Measurements from ENCODE around the gene GPC3. TPM values are rescaled to one million over a fixed set of nuclear protein-coding genes. Genes with fewer than 3 reads are reported as not detected.

The GPC3 gene
- total RNA-seq, 1 experiment from 2014 or later = not detected

DNA sequence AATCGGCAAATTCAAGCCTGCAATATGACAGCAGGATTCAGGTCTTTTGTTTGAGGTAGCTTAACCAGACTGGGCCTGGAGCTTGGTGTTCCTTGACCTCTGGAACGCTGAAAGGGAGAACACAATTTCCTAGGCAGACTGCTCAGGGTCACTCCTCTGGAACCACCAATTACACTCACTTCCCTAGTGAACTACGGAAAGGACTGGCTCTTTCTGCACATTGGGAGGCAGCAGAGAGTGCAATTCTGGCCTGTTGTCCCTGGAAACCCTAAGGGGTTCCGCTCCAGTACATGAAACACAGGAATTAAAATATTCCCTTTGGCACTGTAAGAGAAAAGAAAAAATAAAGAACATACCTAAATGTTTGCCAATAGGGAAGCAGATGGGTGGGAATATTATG is 58.6 kb downstream of the GPC3 start:
- H3K9me2 ChIP-seq (replicated peaks; ENCODE audit: insufficient read depth, low read length) = no peaks in the 10 kb centered on the region
- no peaks in the 10 kb centered on the region for H3K4me1 ChIP-seq (ENCODE audit: low read length)
- H3K79me2 ChIP-seq (ENCODE audit: low read length) = no peaks in the 10 kb centered on the region
- no peak overlapping the region for H3K9ac ChIP-seq (ENCODE audit: low read length)
- no peak overlapping the region for H3K4me3 ChIP-seq (ENCODE audit: low read length)
- no peaks in the 10 kb centered on the region for H3K27me3 ChIP-seq (ENCODE audit: low read length)
- no peak overlapping the region for H2AFZ ChIP-seq (ENCODE audit: low read length)
- DNase-seq = no peak
- H4K20me1 ChIP-seq (ENCODE audit: insufficient read depth, low read depth, low read length) = no peaks in the 10 kb centered on the region
- no peaks in the 10 kb centered on the region for H3K9me3 ChIP-seq (ENCODE audit: low read length)
- no peak overlapping the region for H3K27ac ChIP-seq (ENCODE audit: low read length)
- H3K4me2 ChIP-seq (ENCODE audit: low read depth, low read length, poor library complexity, severe bottlenecking) = no peak overlapping the region
- H3K36me3 ChIP-seq (ENCODE audit: insufficient read depth, low read length) = no peaks in the 10 kb centered on the region

DNA sequence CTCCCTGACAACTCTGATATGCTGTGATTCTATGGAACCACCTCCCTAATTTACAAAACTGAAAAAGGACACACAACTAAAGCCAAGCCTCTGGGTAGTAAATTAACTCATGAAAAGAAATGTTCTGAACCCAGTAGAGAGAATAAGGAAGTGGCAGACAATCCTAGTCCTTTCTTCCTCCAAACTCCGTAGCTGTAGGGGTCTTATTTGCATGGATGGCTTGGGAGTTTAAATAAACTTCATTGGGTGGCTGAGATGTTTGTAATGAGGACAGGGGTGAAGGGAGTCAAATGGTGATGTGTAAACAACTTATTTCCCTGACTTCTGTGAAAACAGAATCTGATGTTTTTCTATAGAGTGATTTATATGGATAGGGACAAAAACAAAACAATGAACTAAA is 59.3 kb downstream of the GPC3 start:
- Histone ChIP-seq H3K9me3 (ENCODE audit: low read length) (no peaks in the 10 kb centered on the region), H4K20me1 (ENCODE audit: insufficient read depth, low read depth, low read length) (no peaks in the 10 kb centered on the region), H3K36me3 (ENCODE audit: insufficient read depth, low read length) (no peaks in the 10 kb centered on the region), H3K4me2 (ENCODE audit: low read depth, low read length, poor library complexity, severe bottlenecking) (no peak overlapping the region), H3K9ac (ENCODE audit: low read length) (no peak overlapping the region), H3K79me2 (ENCODE audit: low read length) (no peaks in the 10 kb centered on the region), H3K9me2 (replicated peaks; ENCODE audit: insufficient read depth, low read length) (no peaks in the 10 kb centered on the region), H3K4me3 (ENCODE audit: low read length) (no peak overlapping the region), H3K27me3 (ENCODE audit: low read length) (no peaks in the 10 kb centered on the region), H2AFZ (ENCODE audit: low read length) (no peak overlapping the region), H3K4me1 (ENCODE audit: low read length) (no peaks in the 10 kb centered on the region), H3K27ac (ENCODE audit: low read length) (no peak overlapping the region)
- DNase-seq = no peak

DNA sequence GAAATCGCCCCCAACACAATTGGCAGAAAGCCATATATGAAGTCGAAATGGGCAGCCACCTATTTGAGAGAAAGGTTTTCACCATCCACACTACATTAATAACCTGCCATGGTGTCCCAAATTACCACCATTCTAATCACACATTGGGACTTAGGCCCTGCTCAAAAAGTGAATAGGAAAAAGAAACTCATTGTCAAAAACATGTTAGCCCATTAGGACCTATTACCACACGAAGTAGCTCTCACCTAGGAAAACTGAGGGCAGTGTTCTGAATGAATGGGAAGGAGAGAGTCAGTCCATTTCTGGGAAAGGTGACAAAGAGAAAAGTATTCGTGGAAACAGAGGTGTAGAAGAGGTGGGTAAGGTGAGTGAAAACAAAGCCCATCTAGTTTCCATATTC is 60.8 kb downstream of the GPC3 start:
- Histone ChIP-seq H3K4me1 (ENCODE audit: low read length) (no peaks in the 10 kb centered on the region), H4K20me1 (ENCODE audit: insufficient read depth, low read depth, low read length) (no peaks in the 10 kb centered on the region), H3K79me2 (ENCODE audit: low read length) (no peaks in the 10 kb centered on the region), H3K9ac (ENCODE audit: low read length) (no peak overlapping the region), H3K9me2 (replicated peaks; ENCODE audit: insufficient read depth, low read length) (no peaks in the 10 kb centered on the region), H3K27ac (ENCODE audit: low read length) (no peak overlapping the region), H2AFZ (ENCODE audit: low read length) (no peak overlapping the region), H3K9me3 (ENCODE audit: low read length) (no peaks in the 10 kb centered on the region), H3K36me3 (ENCODE audit: insufficient read depth, low read length) (no peaks in the 10 kb centered on the region), H3K27me3 (ENCODE audit: low read length) (no peaks in the 10 kb centered on the region), H3K4me3 (ENCODE audit: low read length) (no peak overlapping the region), H3K4me2 (ENCODE audit: low read depth, low read length, poor library complexity, severe bottlenecking) (no peak overlapping the region)
- DNase-seq = no peak

DNA sequence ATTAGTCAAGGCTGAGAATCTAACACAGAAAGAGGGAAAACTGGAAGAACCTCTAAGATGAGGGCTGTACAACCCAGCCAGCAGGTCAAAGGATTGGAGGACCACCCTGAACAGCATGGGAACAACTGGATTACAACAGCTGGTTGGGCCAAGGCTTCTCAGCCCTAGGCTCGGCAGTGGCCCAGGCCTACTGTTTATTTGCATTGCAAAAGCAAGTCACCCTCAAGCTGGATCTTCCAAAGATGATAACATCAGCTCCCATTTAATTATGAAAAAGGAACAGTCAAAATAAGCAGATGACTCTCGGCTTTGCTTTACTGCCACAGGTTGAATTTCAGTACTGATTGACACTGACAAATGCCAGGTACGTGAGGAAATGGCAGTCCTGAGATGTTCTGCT is 61.8 kb downstream of the GPC3 start:
- Histone ChIP-seq H3K27me3 (ENCODE audit: low read length) (no peaks in the 10 kb centered on the region), H3K79me2 (ENCODE audit: low read length) (no peaks in the 10 kb centered on the region), H3K4me3 (ENCODE audit: low read length) (no peak overlapping the region), H3K9ac (ENCODE audit: low read length) (no peak overlapping the region), H3K9me3 (ENCODE audit: low read length) (no peaks in the 10 kb centered on the region), H3K27ac (ENCODE audit: low read length) (no peak overlapping the region), H3K4me1 (ENCODE audit: low read length) (no peaks in the 10 kb centered on the region), H3K9me2 (replicated peaks; ENCODE audit: insufficient read depth, low read length) (no peaks in the 10 kb centered on the region), H3K4me2 (ENCODE audit: low read depth, low read length, poor library complexity, severe bottlenecking) (no peak overlapping the region), H3K36me3 (ENCODE audit: insufficient read depth, low read length) (no peaks in the 10 kb centered on the region), H4K20me1 (ENCODE audit: insufficient read depth, low read depth, low read length) (no peaks in the 10 kb centered on the region), H2AFZ (ENCODE audit: low read length) (no peak overlapping the region)
- DNase-seq = no peak

DNA sequence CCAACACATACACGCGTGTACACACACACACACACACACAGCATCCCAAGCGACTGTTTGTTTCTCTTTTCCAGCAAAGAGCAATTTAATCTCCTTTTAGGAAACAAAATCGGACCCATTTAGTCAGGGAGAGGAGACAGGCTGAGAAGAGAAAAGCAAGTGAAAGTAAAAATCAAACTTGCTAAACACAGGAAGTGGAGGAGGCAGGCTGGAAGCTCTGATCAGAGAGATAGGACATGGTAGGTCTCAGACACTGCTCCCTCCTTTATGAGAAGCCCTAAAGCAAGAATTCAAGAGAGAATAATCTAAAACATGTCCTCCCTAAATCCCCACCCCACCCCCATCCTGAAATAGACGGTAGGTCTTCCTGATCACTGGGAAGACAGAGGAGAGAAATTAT is 62.3 kb downstream of the GPC3 start:
- Histone ChIP-seq H3K9me2 (replicated peaks; ENCODE audit: insufficient read depth, low read length) (no peaks in the 10 kb centered on the region), H3K36me3 (ENCODE audit: insufficient read depth, low read length) (no peaks in the 10 kb centered on the region), H3K4me2 (ENCODE audit: low read depth, low read length, poor library complexity, severe bottlenecking) (no peak overlapping the region), H3K9ac (ENCODE audit: low read length) (no peak overlapping the region), H2AFZ (ENCODE audit: low read length) (no peak overlapping the region), H3K4me1 (ENCODE audit: low read length) (no peaks in the 10 kb centered on the region), H3K4me3 (ENCODE audit: low read length) (no peak overlapping the region), H3K27ac (ENCODE audit: low read length) (no peak overlapping the region), H3K27me3 (ENCODE audit: low read length) (no peaks in the 10 kb centered on the region), H3K79me2 (ENCODE audit: low read length) (no peaks in the 10 kb centered on the region), H3K9me3 (ENCODE audit: low read length) (no peaks in the 10 kb centered on the region), H4K20me1 (ENCODE audit: insufficient read depth, low read depth, low read length) (no peaks in the 10 kb centered on the region)
- DNase-seq = no peak

DNA sequence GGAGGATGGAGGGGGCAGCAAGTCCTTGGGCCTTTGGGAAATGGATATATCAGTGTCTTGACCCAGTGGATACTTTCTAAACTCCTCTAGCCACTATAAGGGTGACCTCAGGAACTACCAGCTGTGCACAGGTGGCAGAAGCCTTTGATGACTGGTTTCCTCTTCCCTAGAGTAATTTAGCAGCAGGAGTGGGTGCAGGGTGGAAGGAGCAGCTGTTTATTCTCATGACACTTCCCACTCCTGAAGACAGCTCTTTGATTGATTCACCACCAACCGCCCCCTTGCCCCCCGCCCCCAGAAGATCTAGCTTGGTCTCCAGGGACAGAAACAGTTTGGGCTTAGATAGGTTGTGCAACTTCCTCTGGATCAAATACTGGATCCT is 63.0 kb downstream of the GPC3 start:
- Histone ChIP-seq H3K4me3 (ENCODE audit: low read length) (no peak overlapping the region), H3K4me1 (ENCODE audit: low read length) (no peaks in the 10 kb centered on the region), H3K27me3 (ENCODE audit: low read length) (no peaks in the 10 kb centered on the region), H3K9ac (ENCODE audit: low read length) (no peak overlapping the region), H3K27ac (ENCODE audit: low read length) (no peak overlapping the region), H3K36me3 (ENCODE audit: insufficient read depth, low read length) (no peaks in the 10 kb centered on the region), H3K4me2 (ENCODE audit: low read depth, low read length, poor library complexity, severe bottlenecking) (no peak overlapping the region), H2AFZ (ENCODE audit: low read length) (no peak overlapping the region), H3K79me2 (ENCODE audit: low read length) (no peaks in the 10 kb centered on the region), H3K9me3 (ENCODE audit: low read length) (no peaks in the 10 kb centered on the region), H4K20me1 (ENCODE audit: insufficient read depth, low read depth, low read length) (no peaks in the 10 kb centered on the region), H3K9me2 (replicated peaks; ENCODE audit: insufficient read depth, low read length) (no peaks in the 10 kb centered on the region)
- no peak for DNase-seq

DNA sequence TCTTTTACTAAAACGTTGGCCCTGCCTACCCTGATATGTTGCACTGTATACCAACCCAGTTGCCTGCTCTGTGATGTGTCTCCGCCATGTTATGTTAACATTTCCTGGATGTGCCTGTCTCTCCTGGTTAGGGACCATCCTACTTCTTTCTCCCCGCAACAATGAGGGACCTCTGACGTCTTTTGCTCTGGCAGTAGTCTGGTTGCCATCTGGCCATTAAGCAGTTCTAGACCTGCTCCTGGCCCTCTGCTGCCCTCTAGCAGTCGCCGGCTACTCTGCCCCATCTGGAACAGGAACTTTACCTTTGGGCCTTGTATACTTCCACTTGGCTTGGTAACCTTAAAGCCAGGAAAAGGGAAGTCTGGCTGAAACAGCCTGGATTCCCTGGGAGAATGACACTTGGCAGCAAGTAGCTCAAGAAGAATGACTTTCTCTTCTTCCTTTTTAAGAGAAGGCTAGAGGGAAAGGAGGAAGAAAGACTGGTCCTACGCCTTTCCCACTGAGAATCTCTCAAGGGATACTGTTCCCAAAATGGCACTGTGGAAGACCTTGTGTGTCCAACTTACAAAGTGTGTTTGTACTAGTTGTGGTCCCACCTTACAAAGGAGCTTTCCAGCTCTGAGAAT is 63.5 kb downstream of the GPC3 start:
- Histone ChIP-seq H4K20me1 (ENCODE audit: insufficient read depth, low read depth, low read length) (no peaks in the 10 kb centered on the region), H3K27ac (ENCODE audit: low read length) (no peak overlapping the region), H3K9me3 (ENCODE audit: low read length) (no peaks in the 10 kb centered on the region), H2AFZ (ENCODE audit: low read length) (no peak overlapping the region), H3K9me2 (replicated peaks; ENCODE audit: insufficient read depth, low read length) (no peaks in the 10 kb centered on the region), H3K79me2 (ENCODE audit: low read length) (no peaks in the 10 kb centered on the region), H3K4me2 (ENCODE audit: low read depth, low read length, poor library complexity, severe bottlenecking) (no peak overlapping the region), H3K4me3 (ENCODE audit: low read length) (no peak overlapping the region), H3K9ac (ENCODE audit: low read length) (no peak overlapping the region), H3K27me3 (ENCODE audit: low read length) (no peaks in the 10 kb centered on the region), H3K36me3 (ENCODE audit: insufficient read depth, low read length) (no peaks in the 10 kb centered on the region), H3K4me1 (ENCODE audit: low read length) (no peaks in the 10 kb centered on the region)
- DNase-seq = peak; percentile 79

- Histone ChIP-seq H3K4me3 (ENCODE audit: low read length) (no peak overlapping the region), H3K36me3 (ENCODE audit: insufficient read depth, low read length) (no peaks in the 10 kb centered on the region), H3K27ac (ENCODE audit: low read length) (no peak overlapping the region), H3K4me1 (ENCODE audit: low read length) (no peaks in the 10 kb centered on the region), H3K9ac (ENCODE audit: low read length) (no peak overlapping the region), H3K27me3 (ENCODE audit: low read length) (no peaks in the 10 kb centered on the region), H3K9me2 (replicated peaks; ENCODE audit: insufficient read depth, low read length) (no peaks in the 10 kb centered on the region), H3K4me2 (ENCODE audit: low read depth, low read length, poor library complexity, severe bottlenecking) (no peak overlapping the region), H3K9me3 (ENCODE audit: low read length) (no peaks in the 10 kb centered on the region), H2AFZ (ENCODE audit: low read length) (no peak overlapping the region), H3K79me2 (ENCODE audit: low read length) (no peaks in the 10 kb centered on the region), H4K20me1 (ENCODE audit: insufficient read depth, low read depth, low read length) (no peaks in the 10 kb centered on the region)
- DNase-seq = no peak
Observed at GRCh38 chrX:133921086-133921485, 64.3 kb downstream of the GPC3 start.

DNA sequence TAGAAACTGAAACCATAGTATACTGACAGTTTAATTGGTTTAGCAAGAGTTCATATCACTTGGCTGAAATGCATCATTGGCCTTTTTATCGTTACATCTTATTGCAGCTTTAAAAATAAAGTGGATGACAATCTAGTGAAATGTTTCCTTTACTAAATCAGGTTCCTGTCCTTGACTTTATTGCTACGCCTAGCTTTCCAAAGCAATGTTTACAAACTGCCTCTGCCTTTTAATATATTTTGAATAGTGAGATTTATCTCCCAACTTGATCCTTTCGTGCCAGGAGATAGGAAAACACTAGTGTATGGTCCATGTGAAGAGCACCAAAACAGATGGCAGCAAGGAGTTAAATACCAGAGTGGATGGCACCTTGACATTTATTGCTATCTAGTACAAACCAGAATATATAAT is 67.0 kb downstream of the GPC3 start:
- Histone ChIP-seq H3K27me3 (ENCODE audit: low read length) (no peaks in the 10 kb centered on the region), H3K9me2 (replicated peaks; ENCODE audit: insufficient read depth, low read length) (no peaks in the 10 kb centered on the region), H3K79me2 (ENCODE audit: low read length) (no peaks in the 10 kb centered on the region), H3K9ac (ENCODE audit: low read length) (no peak overlapping the region), H3K9me3 (ENCODE audit: low read length) (no peaks in the 10 kb centered on the region), H3K4me3 (ENCODE audit: low read length) (no peak overlapping the region), H3K4me1 (ENCODE audit: low read length) (no peaks in the 10 kb centered on the region), H3K27ac (ENCODE audit: low read length) (no peak overlapping the region), H3K36me3 (ENCODE audit: insufficient read depth, low read length) (no peaks in the 10 kb centered on the region), H2AFZ (ENCODE audit: low read length) (no peak overlapping the region), H3K4me2 (ENCODE audit: low read depth, low read length, poor library complexity, severe bottlenecking) (no peak overlapping the region), H4K20me1 (ENCODE audit: insufficient read depth, low read depth, low read length) (no peaks in the 10 kb centered on the region)
- DNase-seq = no peak
